Measurements from ENCODE around the gene HAAO.

HAAO gene

DNA sequence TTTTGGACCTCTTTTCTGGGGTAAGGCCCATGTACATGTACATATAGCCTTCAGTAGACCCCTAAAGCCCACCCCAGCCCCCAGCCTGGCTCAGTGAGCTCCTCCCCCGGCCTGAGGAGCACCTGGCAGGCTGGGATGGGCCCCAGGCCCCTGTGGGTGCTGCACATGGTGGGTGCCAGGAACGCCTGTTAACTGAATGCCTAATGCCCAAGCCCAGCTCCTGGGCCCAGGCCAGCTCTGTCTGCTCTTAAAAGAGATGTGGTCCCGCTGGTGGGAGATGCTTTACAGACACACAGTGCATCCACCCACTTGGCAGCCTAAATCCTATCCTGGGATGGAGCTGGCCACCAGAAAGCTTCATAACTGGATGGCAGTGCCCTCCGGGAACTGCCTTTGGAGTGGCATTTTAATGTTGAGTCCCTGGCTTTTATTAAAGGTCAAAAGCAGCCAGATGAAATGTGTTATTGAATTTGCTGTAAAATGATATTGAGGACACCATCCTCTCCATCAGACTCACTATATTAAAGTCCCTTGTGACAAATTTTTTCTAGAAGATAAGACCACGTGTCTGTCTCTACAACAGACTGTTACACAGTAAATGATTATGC, 20.7 kb downstream of the HAAO start:
- no peak overlapping the region for H3K4me3 ChIP-seq (ENCODE audit: low read length)
- DNase-seq (ENCODE audit: low read depth, low spot score) = no peak

GRCh38 chr2:42770288-42771131, 21.9 kb downstream of the HAAO start:
- no peak overlapping the region for H3K4me3 ChIP-seq (ENCODE audit: low read length)
- DNase-seq (ENCODE audit: low read depth, low spot score) = peak; percentile 20

DNA sequence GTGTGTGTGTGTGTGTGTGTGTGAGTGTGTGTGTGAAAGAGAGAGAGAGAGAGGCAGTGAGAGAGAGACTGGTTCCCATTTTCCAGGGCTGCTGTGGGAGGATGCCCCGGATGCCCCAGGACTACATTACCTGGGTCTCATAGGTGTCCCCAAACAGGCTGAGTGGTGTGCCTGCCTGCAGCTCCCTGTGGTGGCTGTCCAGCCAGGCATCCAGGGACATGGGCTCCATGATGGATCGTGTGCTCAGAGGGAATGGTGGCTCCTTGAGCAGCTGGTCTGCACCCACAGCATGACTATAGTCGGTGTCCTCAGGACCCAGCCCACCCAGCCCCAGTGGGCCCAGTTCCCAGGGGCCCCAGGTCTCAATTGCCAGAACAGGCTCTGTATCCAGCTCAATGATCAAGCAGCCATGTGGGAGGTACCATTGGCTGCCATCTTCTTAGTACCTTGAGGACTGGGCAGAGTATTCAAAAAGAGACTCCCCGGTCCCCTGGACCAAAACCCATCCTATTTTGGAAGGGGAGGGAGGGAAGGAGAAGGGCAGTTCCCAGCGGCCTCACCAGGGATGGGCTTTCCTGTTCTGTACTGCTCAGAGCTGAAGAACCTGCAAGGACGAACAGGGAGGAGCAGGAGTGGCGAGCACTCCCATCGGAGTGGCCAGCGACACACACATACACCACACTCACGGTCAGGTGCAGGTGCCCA, 22.6 kb downstream of the HAAO start:
- H3K4me3 ChIP-seq (ENCODE audit: low read length) = no peak overlapping the region
- no peak for DNase-seq (ENCODE audit: low read depth, low spot score)

DNA sequence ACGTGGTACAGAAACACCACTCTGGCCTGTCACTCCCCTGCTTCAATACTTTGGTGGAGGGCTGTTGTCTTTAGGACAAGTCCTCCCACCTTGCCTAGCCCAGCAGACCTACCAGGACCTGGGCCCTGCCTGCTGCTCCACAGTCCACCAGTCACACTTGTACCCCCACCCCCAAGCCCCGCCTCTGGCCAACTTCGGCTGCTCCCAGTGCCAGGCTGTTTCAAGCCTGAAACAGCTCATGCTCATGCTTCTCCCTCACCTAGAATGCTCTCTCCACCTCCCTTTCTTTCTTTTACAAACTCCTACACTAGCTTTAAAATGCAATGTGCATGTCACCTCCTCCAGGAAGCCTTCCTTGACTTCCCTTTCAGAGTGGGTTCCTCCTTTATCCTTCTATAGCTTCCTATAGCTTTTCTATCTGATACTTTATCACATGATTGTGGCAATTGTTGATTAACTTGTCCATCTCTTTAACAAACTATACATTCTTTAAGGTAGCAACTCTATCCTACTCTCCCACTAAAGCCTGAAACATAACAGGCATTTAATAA, 23.6 kb downstream of the HAAO start:
- DNase-seq (ENCODE audit: low read depth, low spot score) = no peak
- no peak overlapping the region for H3K4me3 ChIP-seq (ENCODE audit: low read length)

DNA sequence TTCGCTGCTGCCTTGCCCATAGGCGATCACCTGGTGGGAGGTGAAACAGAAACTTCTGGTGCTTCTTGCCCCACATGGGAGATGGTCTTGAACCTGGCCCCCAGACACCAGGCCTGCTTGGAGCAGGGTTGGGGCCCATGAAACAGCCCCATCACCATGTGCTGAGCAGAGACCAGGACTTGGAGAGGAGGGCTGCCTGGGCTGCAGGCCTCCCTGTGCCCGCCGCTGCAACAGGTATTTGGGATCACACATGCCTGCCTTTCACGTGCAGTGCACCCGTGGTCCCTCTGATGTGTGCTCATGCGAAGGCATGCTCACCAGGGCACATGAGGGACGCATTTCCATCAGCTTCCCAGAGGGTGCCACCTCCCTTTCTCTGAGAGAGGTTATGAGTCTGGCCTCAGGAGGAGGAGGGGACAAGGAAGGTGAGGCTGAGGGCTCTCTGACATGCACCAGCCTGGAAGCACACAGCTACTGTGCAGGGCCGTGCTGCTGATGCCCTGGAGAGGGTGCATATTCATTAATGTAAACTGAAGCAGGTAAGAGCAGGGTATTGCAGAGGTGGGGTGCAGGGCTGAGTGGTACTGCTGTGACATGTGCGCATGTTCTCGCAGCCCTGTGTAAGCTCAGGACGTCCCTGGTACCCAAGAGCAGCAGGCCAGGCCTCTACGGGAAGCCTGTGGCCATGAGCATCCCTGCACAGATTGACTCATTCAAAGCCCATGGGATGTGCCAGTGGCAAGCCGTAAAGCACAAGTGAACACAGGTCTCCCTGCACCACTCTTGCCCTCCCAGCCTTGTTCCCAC, 24.3 kb downstream of the HAAO start:
- no peak for DNase-seq (ENCODE audit: low read depth, low spot score)
- no peak overlapping the region for H3K4me3 ChIP-seq (ENCODE audit: low read length)

GRCh38 chr2:42767080-42767898, 25.1 kb downstream of the HAAO start:
- no peak overlapping the region for H3K4me3 ChIP-seq (ENCODE audit: low read length)
- DNase-seq (ENCODE audit: low read depth, low spot score) = no peak

DNA sequence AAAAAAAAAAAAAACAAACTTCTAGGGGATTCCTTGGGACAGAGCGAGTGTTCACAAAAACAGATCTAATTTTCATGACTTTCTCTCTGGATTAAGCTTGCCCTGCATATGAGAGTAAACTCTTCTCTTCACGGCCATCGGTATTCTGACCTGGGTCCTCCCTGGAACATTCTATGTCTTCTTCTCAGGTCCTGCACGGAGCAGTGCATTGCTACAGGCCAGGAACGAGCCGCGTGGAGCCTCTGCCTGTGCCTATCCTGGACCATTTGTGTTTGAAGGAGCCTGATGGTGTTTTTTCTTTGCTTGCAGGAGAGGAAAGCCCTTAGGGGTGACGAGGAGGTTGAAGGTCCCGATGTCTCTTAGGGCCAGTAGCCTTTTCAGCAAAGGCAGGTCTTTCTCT, 26.7 kb downstream of the HAAO start:
- no peak overlapping the region for H3K4me3 ChIP-seq (ENCODE audit: low read length)
- no peak for DNase-seq (ENCODE audit: low read depth, low spot score)

GRCh38 chr2:42764901-42765300, 27.5 kb downstream of the HAAO start:
- no peak for DNase-seq (ENCODE audit: low read depth, low spot score)
- H3K4me3 ChIP-seq (ENCODE audit: low read length) = no peak overlapping the region

GRCh38 chr2:42764096-42764495, 28.3 kb downstream of the HAAO start, which contains the start of gene OXER1:
TSS of gene OXER1 (minus strand) at chr2:42764135. CDS start at chr2:42764062, 73 bp downstream.
- H3K4me3 ChIP-seq (ENCODE audit: low read length) = no peak within 1 kb of the TSS
- no peak for DNase-seq (ENCODE audit: low read depth, low spot score)

GRCh38 chr2:42762823-42763804, 29.3 kb downstream of the HAAO start:
- no peak for DNase-seq (ENCODE audit: low read depth, low spot score)
- no peak overlapping the region for H3K4me3 ChIP-seq (ENCODE audit: low read length)

GRCh38 chr2:42762155-42762554, 30.2 kb downstream of the HAAO start:
- no peak for DNase-seq (ENCODE audit: low read depth, low spot score)
- no peak overlapping the region for H3K4me3 ChIP-seq (ENCODE audit: low read length)

DNA sequence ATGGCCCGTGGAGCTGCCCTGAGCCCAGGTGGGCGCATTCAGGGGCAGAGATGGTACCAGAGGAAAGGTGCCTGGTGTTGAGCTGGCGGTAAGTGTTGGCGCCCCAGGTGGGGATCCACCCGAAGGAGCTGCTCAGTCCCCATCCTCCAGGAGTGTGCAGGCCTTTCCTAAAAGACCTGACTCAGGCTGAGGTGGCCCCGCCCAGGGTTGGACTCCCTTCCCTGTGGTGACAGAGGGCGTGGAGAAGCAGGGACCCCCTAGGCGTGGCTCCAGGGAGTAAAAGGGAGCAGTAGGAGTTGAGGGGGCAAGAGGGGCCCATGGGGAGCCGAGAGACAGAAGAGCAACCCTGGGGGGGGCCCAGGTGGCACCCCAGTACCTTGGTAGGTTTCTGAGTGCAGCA, 30.8 kb downstream of the HAAO start:
- no peak overlapping the region for H3K4me3 ChIP-seq (ENCODE audit: low read length)
- DNase-seq (ENCODE audit: low read depth, low spot score) = no peak

DNA sequence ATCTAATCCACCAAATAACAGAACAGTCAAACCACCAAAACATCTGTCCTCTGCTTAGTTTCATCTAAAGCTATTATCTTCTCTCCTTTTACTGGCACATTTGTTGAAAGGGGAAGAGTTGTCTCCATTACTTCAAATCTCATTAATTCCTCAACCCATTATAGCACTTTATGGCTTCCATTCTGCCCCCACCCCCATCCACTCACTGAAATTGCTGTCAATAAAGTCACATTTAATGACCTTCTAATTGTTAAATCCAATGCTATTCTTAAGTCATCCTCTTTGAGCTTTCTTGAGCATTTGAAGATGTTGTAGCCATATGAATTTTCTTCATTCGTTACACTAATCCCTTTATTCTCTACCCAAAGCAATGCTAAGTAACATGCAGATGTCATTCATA, 33.6 kb downstream of the HAAO start:
- no peak overlapping the region for H3K4me3 ChIP-seq (ENCODE audit: low read length)
- DNase-seq (ENCODE audit: low read depth, low spot score) = no peak

- DNase-seq (ENCODE audit: low read depth, low spot score) = no peak
Measured at GRCh38 chr2:42757981-42758740, 34.2 kb downstream of the HAAO start.

DNA sequence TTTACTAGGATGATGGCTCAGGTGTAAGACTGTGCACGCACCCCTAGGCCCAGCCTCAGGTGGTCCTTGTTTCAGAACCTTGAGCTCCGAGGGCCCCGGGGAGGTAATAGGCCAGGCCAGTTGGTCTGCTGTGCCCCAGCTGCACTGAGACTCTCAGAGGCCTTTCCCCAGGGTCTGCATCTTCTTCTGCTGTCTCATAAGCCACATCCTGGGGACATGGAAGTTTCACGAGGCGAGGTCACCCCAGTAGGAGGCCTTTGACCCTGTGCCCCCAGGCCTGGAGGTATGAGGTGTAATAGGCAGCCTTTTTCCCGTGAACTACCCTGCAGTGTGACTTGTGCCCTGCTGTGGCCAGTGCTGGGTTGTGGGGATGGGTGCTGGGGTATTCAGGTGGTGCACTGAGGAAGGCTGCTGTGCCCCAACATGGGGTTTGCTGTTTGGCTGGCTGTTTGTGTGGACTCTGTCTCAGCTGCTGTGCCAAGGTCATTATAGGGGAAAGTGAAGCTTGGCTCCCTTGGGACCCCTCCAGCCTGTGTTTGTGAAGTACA, 35.3 kb downstream of the HAAO start:
- no peak overlapping the region for H3K4me3 ChIP-seq (ENCODE audit: low read length)
- DNase-seq (ENCODE audit: low read depth, low spot score) = no peak

More at GRCh38 chr2:42757981-42758740, 34.2 kb downstream of the HAAO start:
- H3K4me3 ChIP-seq (ENCODE audit: low read length) = no peak overlapping the region

DNA sequence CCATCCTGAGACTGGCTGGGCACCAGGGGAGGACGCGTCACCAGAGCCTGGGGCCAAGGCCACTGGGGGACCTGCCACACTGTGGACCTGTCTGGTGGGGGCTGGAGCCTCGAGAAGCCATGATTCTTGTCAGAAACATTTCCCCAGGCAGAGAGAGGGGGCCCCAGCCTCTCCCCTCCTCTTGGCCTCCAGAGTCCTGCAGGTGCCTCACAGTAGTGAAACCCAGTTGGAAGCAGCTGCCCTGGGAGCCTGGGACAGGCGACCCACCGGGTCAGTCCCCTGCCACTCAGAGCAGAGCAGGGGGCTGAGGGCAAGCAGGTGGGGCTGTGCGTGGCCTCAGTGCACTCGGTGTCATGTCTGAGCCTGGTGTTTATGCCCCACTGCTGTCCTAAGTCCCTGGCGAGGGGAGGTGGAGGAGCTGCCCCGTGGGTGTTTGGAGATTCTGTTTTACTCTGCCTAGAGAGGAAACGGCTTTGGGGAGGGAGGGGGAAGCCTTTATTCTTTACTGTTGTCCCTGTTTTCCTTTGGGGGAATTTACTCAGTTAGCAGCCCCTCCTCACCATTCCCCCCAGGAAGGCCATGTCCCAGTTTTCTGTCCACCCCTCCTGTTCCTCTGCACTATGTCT, 36.1 kb downstream of the HAAO start:
- no peak overlapping the region for H3K4me3 ChIP-seq (ENCODE audit: low read length)
- DNase-seq (ENCODE audit: low read depth, low spot score) = no peak

All from Jurkat, Clone E6-1 (cell line).